GM12878 (cell line): ENCODE measurements around the gene APBA1.

Experiments used
- CEBPB ChIP-seq, 2 experiments: fragments of 150-350 bp in 1 of 2; IDR thresholded peaks; 2 replicates each; pipeline ENCODE4 v1.6.1; 2012 to 2014; ENCODE audit warnings: low read depth in 2 of 2, low read length in 2 of 2, borderline replicate concordance in 1 of 2, inconsistent platforms in 1 of 2
- EZH2 ChIP-seq: IDR thresholded peaks from 2 replicates; pipeline ENCODE4 v1.6.1; 2012; ENCODE audit warnings: low read depth, mild to moderate bottlenecking, control low read depth, inconsistent platforms, low read length, borderline replicate concordance; ENCODE audit not compliant: control insufficient read depth
- FOS ChIP-seq: IDR thresholded peaks from 3 replicates; pipeline ENCODE4 v1.6.1; 2011; ENCODE audit warnings: borderline replicate concordance; ENCODE audit not compliant: insufficient read length; ENCODE audit errors: extremely low read depth
- HDAC2 ChIP-seq: fragments of 200-600 bp; sonication (generic); IDR thresholded peaks from 2 replicates; pipeline ENCODE4 v1.6.1; 2017
- NRF1 ChIP-seq: conservative IDR thresholded peaks from 2 replicates; pipeline ENCODE4 v1.6.1; 2011; ENCODE audit warnings: mild to moderate bottlenecking, low read depth, low read length, improper control_type of control experiment
- POLR2A ChIP-seq: IDR thresholded peaks from 2 replicates; pipeline ENCODE4 v1.6.1; 2011; ENCODE audit warnings: low read depth, mild to moderate bottlenecking, low read length
- RAD21 ChIP-seq: IDR thresholded peaks from 2 replicates; pipeline ENCODE4 v1.6.1; 2011; ENCODE audit warnings: mild to moderate bottlenecking, low read depth, low read length, moderate library complexity; ENCODE audit not compliant: insufficient read depth
- RUNX3 ChIP-seq: IDR thresholded peaks from 2 replicates; pipeline ENCODE4 v1.6.1; 2012; ENCODE audit warnings: low read length, inconsistent platforms
- TAF1 ChIP-seq: IDR thresholded peaks from 2 replicates; pipeline ENCODE4 v1.6.1; 2011; ENCODE audit warnings: mild to moderate bottlenecking, low read depth, low read length, borderline replicate concordance
- TF ChIP-seq, protein P1 (sequence below), 3 experiments: IDR thresholded peaks in 2 of 3; conservative IDR thresholded peaks in 1 of 3; 2 replicates each; pipeline ENCODE4 v1.5.1; 2011; ENCODE audit warnings: low read depth in 3 of 3, low read length in 3 of 3, mild to moderate bottlenecking in 3 of 3, control low read depth in 2 of 3, moderate library complexity in 2 of 3, inconsistent platforms in 1 of 3, mixed read lengths in 1 of 3; ENCODE audit not compliant: control insufficient read depth in 2 of 3, insufficient read depth in 1 of 3; ENCODE audit errors: extremely low read depth in 1 of 3
- TF ChIP-seq, protein P2 (sequence below): IDR thresholded peaks from 2 replicates; pipeline ENCODE4 v1.6.1; 2012; ENCODE audit warnings: improper control_type of control experiment, low read depth, low read length; ENCODE audit not compliant: insufficient replicate concordance
- TF ChIP-seq, protein P3 (sequence below): fragments of 450-650 bp; IDR thresholded peaks from 2 replicates; pipeline ENCODE4 v1.6.1; 2017; ENCODE audit warnings: mild to moderate bottlenecking

DNA sequence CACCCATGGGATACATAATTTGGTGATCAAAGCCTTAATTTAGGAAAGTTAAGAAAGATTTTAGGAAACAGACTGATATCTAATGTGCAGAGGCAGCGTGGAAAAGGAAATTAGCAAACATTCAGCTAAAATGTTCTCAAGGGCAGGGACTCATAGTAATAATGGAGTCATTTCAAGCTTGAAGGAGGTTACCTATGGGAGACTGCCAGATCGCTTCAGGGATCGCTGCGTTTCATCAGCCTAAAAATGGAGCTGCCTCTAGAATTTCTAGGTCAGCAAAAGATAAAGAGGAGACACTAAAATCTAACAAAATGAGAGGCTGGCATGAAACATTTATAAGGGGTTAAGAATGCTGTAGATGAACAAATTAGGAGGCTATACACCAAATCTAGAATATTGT lies 115.5 kb downstream of the APBA1 start:
- TF ChIP-seq EZH2: no peak
- TF ChIP-seq, protein P1, sequence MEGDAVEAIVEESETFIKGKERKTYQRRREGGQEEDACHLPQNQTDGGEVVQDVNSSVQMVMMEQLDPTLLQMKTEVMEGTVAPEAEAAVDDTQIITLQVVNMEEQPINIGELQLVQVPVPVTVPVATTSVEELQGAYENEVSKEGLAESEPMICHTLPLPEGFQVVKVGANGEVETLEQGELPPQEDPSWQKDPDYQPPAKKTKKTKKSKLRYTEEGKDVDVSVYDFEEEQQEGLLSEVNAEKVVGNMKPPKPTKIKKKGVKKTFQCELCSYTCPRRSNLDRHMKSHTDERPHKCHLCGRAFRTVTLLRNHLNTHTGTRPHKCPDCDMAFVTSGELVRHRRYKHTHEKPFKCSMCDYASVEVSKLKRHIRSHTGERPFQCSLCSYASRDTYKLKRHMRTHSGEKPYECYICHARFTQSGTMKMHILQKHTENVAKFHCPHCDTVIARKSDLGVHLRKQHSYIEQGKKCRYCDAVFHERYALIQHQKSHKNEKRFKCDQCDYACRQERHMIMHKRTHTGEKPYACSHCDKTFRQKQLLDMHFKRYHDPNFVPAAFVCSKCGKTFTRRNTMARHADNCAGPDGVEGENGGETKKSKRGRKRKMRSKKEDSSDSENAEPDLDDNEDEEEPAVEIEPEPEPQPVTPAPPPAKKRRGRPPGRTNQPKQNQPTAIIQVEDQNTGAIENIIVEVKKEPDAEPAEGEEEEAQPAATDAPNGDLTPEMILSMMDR (IDR thresholded peaks at IDR 0.05 in 2 of 3, conservative IDR thresholded peaks at IDR 0.05 in 1 of 3; ENCODE audit: control insufficient read depth in 2 of 3, extremely low read depth in 1 of 3, insufficient read depth in 1 of 3, low read depth in 3 of 3, low read length in 3 of 3): no peak
- TF ChIP-seq POLR2A: no peak
- no peak for TF ChIP-seq HDAC2
- no peak for TF ChIP-seq TAF1
- no peak for TF ChIP-seq RAD21
- no peak for TF ChIP-seq CEBPB (IDR thresholded peaks at IDR 0.05; ENCODE audit: borderline replicate concordance in 1 of 2, low read depth in 2 of 2, low read length in 2 of 2)
- no peak for TF ChIP-seq NRF1
- TF ChIP-seq, protein P2, sequence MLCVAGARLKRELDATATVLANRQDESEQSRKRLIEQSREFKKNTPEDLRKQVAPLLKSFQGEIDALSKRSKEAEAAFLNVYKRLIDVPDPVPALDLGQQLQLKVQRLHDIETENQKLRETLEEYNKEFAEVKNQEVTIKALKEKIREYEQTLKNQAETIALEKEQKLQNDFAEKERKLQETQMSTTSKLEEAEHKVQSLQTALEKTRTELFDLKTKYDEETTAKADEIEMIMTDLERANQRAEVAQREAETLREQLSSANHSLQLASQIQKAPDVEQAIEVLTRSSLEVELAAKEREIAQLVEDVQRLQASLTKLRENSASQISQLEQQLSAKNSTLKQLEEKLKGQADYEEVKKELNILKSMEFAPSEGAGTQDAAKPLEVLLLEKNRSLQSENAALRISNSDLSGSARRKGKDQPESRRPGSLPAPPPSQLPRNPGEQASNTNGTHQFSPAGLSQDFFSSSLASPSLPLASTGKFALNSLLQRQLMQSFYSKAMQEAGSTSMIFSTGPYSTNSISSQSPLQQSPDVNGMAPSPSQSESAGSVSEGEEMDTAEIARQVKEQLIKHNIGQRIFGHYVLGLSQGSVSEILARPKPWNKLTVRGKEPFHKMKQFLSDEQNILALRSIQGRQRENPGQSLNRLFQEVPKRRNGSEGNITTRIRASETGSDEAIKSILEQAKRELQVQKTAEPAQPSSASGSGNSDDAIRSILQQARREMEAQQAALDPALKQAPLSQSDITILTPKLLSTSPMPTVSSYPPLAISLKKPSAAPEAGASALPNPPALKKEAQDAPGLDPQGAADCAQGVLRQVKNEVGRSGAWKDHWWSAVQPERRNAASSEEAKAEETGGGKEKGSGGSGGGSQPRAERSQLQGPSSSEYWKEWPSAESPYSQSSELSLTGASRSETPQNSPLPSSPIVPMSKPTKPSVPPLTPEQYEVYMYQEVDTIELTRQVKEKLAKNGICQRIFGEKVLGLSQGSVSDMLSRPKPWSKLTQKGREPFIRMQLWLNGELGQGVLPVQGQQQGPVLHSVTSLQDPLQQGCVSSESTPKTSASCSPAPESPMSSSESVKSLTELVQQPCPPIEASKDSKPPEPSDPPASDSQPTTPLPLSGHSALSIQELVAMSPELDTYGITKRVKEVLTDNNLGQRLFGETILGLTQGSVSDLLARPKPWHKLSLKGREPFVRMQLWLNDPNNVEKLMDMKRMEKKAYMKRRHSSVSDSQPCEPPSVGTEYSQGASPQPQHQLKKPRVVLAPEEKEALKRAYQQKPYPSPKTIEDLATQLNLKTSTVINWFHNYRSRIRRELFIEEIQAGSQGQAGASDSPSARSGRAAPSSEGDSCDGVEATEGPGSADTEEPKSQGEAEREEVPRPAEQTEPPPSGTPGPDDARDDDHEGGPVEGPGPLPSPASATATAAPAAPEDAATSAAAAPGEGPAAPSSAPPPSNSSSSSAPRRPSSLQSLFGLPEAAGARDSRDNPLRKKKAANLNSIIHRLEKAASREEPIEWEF: no peak
- TF ChIP-seq, protein P3, sequence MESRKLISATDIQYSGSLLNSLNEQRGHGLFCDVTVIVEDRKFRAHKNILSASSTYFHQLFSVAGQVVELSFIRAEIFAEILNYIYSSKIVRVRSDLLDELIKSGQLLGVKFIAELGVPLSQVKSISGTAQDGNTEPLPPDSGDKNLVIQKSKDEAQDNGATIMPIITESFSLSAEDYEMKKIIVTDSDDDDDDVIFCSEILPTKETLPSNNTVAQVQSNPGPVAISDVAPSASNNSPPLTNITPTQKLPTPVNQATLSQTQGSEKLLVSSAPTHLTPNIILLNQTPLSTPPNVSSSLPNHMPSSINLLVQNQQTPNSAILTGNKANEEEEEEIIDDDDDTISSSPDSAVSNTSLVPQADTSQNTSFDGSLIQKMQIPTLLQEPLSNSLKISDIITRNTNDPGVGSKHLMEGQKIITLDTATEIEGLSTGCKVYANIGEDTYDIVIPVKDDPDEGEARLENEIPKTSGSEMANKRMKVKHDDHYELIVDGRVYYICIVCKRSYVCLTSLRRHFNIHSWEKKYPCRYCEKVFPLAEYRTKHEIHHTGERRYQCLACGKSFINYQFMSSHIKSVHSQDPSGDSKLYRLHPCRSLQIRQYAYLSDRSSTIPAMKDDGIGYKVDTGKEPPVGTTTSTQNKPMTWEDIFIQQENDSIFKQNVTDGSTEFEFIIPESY: no peak
- no peak for TF ChIP-seq FOS
- TF ChIP-seq RUNX3: no peak
